ENCODE data around the gene PDLIM5.
"Not testable (repeated sequence)": the region's sequence is repeated elsewhere in the genome, so short reads cannot be mapped to it uniquely, and the experiment has no call there.

Gene PDLIM5

DNA sequence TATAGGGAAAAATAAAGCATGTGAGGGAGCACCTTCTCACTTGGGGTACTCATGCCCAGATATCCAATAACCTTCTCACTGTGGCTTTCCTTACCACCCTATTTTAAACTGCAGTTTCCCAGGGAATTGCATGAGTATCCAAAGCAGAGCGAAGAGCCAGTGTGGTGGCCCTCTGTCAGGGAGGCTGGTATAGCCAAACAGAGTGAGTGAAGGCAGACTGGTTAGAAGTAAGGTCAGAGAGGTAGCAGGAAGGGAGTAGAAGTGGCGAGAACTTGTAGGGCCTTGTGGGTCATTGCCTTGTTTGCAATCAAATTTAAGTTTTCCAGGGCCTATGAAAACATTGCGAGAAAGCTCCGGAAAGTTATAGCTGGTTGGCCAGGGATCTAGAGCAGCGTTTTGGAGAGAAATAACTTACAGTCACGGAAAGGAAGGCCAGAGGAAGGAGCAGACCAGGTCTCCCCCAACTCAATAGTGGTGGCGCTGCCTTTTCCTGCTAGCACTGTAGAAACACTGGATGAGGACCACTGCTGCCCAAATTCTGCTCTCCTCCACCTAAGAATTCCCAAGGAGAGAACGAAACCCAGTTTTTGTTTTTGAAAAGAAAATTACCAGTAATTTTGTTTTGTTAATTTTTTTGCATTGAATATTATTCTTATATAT is 77.2 kb downstream of the PDLIM5 start:
- DNase-seq (ENCODE audit: low spot score), result no peak

DNA sequence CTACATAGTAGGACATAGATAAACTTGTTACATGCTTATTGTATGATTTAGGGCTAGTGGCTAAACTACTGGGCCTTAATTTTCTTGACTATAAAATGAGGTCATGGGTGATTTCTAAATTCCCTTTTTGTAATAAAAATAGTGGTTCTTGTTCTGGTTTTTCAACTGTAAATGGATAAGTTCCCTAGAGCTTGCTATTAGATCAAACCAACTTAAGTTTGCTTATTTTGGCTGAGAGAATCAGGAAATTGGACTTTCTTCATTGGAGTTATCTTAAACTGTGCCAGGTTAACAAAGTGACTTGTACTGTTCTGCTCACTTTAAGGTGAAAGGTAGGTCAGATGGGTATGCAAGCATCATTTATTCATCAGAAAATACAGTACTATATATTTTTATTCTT is 78.3 kb downstream of the PDLIM5 start:
- no peak for DNase-seq (ENCODE audit: low spot score)

DNA sequence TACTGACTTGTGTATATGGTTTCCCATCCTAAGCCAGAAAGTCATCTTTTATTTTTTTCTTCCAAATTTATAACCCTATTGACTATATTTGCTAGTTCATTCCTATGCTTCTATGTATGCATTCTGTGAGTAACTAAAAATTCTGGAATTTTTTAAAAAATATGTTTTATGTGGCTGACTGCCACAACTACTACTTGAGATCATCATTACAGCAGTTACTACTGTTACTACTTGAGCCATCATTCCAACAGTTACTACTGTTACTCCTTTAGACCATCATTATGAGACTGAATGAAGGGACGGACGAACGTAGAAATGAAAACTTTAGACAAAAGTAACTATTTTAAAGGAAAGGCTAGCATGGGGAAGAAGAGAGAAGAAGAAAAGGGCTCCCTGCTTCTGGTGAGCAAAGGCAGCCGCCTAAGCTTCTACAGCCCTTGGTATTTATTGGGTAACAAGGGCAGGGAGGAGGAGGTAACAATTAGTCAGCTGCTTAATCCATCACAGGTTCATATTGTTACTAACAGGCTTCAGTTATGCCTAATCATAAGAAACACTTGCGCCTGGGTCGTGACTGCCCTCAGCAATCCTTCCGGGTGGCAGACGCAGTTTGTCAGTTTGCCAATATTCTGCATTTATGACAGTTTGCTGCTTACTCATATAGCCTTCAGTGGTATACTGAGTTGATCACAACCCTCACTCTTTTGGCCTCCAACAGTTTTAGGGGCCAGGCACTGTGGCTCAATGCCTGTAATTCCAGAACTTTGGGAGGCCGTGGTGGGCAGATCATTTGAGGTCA is 80.4 kb downstream of the PDLIM5 start:
- DNase-seq (ENCODE audit: low spot score), result no peak

DNA sequence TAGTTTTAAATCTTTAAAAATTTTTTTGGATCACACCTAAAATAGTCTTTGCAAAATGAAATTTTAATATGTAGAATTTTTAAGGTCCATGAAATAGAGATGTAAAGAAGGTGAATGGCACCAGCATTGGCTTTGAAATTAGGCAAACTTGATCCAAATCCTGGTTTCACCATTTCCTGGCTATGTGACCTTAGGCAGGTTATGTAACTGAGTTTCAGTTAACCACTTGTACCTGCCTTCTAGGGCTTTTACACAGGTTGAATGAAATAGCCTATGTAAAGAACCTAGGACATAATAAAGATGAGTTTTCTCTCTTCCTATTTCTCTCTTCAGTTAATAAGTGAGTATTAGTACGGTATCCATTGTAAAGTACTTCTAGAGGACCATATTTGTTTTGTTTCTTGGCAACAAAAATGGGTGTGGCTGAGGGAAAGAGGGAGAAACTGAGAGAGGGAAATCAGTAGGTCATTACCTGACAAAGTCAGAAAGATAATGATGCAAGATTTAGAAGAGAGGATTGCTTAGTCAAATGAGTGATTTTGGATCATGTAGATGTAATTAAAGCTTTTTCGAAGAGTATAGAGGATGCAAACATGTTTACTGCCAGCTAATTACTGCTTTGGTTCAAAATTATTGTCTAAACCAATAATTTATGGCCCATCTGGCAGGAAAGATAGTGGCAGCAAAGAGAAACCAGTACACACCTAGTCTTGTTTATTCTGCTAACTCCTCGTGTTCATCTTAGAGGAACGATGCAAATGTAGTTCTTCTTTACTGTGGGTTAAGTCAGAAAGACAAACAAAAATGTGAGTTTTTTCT is 81.9 kb downstream of the PDLIM5 start:
- no peak for DNase-seq (ENCODE audit: low spot score)

DNA sequence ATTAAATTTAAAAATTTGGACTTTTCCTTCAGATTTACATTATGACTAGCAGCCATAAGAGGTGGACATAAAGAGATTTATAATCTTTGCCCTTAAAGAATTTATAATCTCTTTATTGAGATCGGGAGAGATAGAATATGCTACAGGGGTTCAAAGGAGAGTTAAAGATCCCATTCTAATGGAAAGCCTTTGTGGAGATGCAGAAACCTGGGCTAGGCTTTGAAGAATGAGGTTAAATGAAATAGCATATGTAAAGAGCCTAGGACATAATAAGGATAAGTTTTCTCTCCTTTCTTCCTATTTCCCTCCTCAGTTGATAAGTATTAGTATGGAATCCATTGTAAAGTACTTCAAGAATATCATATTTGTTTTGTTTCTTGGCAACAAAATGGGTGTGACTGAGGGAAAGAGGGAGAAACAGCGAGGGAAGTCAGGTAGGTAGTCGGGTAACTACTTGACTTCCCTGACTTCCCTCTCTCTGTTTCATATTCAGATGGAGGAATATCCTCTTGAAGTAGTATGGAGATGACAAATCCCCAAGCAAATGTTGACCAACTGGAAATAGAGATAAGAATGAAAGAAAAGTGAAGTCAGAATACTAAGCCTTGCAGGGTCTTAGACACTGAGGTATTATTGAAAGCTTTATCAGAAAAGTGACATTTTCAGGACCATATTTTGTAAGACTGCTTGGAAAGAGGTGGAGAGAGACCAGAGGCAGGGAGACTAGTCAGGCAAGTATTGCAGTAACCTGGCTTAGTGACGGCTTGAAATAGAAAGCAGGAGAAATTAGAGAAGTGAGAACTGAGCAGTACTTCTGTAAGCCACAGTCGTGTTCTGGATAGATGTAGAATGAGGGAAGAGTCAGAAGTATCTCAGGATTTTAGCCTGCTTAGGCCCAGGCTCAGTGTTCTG is 82.9 kb downstream of the PDLIM5 start:
- DNase-seq (ENCODE audit: low spot score), result no peak

DNA sequence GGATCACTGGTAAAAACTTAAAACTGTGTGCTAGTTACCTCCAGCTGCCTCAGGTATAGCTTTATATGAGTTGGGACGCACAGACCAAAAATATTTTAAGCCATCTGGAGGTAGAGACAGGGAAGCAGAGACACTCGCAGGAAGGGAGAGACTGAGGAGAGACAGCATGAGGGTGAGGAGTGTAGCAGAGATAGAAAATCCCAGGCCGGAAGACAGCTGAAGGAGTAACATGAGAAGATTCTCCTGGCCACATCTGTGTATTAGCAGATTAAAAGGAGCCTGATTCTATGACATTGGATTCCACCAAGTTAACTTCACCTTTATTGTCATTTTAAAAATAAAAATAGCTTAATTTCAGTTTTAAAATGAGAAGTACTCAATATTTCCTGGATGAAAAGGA is 84.3 kb downstream of the PDLIM5 start:
- DNase-seq (ENCODE audit: low spot score), result no peak

DNA sequence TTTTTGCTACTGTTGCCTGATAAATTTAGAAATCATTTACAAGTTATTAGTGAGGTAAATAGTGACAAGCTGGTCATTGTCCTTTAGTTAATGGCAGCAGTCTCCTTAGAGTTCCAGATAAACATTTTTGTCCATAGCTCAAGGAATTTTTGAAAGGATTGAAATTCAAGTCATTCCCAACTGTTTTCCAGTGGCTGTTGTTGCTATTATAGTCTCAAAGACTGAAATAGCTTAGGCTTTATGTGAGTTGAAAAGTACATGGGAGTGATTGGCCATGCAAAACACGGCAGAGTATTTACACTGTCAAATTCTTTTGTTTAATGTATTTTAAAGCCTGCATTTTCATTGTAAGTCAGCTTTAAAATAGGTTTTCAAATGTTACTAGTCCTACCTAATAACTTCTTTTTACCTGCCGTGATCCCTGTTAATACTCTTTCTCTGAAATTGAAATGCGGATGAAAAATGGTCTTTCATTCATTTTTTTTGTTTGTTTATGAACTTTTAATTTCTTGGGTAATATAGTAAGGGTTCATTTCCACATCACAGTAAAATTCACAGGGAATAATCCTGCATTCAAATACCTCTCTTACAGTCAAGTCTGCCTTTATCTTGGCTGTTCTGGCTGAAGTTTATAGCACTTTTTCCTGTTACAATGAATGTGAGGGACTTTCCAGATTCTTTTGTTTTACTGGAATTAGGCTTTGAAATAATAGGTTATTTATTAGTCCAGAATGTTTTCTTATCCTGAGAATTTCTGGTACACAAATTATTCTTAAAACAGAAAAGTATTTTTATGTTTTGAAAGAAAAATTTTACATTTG is 85.1 kb downstream of the PDLIM5 start:
- no peak for DNase-seq (ENCODE audit: low spot score)

DNA sequence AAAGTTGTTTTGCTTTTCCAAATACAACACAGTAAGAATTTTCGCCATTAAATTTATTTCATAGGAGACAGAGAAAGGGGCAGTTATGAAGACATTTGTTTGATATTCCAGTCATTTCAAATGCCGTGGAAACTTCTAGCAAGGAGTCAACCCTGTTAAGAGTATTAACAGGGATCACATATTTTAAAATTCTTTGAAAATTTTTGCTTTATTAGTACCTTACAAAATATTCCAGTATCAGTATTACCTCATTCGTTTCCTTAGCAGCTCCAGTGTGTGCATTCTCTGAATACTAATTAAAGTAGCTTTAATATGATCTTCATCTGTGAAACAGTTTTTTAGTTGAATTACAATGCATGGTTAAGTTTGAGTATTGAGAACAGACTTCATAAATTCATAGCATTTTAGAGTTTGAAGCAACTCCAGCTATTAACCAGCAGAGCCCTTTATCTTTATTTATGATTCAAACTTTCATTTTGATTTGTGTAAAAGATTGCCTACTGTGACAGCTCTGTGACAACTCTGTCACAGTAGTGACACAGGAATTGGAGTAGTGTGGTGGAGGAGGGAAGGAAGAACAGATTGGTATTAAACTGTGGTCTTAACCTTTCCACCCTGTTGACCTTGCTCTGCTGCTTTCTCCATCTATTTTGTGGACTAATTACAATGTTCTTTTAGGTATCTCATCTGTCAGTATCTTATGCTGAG is 86.3 kb downstream of the PDLIM5 start:
- no peak for DNase-seq (ENCODE audit: low spot score)

DNA sequence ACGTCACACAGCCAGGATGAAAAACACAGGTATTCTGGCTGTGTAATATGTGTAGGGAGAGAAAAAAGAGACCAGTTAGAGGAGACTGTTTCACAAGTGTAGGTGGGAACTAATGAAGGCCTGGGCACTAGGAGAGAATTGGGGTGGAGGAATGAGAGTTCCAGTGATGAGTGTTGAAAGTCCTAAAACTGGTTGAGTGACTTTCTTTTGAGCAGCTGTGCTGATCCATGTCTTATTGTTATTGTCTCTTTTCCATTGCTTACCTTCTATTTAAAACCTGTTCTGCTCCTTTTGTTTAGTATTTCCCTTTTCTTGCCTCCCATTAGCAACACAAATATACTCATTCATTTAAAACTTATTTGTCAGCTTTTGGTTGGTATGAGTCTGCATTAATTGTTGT is 88.7 kb downstream of the PDLIM5 start:
- DNase-seq (ENCODE audit: low spot score), result no peak

DNA sequence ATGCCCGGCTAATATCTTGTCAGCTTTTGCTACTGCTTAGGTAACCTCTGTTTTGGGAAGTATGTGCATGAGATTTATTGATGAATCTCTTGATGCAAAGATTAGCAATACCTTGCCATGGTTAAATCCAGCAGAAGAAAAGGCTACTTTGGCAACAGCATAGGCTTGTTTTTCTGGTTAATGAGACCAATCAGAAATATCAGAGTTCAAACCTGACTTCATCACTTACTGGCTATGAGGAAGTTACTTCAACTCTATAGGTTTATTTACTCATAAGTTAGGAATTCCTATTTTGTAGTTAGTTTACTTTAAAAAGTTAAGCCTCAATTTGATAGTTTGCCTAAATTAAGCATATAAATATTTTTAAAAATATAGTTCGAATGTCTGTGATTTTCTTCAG is 93.1 kb downstream of the PDLIM5 start:
- DNase-seq (ENCODE audit: low spot score), result no peak

DNA sequence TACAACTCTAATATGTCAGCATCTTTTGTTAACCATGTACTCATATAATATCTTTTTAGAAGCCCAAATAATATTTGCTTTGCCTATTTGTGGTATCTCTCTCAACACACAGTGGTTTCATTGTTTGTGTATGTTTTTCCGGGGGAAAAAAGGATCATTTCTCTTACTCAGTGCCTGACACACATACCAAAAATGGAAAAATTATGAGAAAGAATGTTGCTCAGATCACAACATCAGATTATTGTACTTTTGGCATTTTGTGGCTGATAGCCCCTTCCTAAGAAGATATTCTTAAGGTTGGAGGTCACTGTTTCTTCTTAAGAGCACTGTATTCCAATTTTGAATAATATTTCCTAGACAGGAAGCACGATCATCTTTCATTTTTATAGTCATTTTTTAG is 93.6 kb downstream of the PDLIM5 start:
- DNase-seq (ENCODE audit: low spot score), result no peak

DNA sequence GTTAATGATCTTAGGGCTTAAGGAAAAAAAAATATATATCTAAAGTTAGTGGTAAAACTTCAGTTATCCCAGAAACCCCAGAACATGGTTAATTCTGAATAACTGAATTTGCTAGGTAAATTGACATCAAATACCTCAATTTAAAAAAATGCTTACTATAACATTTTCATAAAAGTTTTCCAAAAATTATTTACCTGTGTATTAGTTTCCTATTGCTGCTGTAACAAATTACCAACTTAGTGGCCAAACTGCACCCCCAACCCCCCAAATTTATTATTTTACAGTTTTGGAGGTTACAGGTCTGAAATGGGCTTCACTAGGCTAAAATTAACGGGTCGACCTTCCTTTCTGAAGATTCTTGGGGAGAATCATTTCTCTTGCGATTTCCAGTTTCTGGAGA is 95.2 kb downstream of the PDLIM5 start:
- DNase-seq (ENCODE audit: low spot score), result no peak

DNA sequence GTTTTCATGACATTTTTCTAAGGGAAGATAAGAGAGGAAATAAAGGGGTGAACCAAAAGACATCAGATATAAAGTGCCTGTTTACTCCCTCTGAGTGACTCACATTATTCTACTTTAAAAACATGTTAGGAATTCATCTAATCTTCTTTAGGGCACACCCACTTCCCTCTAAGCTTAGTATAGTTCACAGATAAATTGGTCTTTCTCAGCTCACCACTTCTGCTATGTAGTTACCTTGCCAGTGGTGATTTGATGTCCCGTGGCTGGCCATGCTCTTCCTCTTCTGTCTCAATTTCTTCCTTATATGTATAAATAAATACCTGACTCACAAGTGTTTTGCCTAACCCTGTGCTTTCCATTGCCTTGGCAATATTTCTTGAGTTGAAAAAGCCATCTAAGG is 96.8 kb downstream of the PDLIM5 start:
- DNase-seq (ENCODE audit: low spot score), result no peak

DNA sequence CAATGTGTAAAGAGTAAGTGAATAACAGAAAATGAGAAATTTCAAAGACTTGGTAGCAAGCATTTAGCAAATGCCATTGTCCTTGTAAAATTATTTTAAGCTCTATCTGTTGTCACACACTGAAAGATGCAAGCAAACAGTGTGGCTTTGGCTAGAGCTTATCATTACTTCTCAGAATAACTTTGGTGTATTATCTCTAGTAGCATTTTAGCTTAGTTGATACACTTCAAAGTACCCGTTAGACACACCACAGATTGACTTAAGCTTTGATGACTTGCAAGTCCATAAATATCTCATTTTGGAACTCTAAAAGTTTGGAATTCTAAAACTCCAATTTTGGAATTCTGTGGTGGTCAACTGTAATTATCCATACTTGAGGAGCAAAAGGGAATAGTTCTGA is 98.6 kb downstream of the PDLIM5 start:
- DNase-seq (ENCODE audit: low spot score), result no peak

DNA sequence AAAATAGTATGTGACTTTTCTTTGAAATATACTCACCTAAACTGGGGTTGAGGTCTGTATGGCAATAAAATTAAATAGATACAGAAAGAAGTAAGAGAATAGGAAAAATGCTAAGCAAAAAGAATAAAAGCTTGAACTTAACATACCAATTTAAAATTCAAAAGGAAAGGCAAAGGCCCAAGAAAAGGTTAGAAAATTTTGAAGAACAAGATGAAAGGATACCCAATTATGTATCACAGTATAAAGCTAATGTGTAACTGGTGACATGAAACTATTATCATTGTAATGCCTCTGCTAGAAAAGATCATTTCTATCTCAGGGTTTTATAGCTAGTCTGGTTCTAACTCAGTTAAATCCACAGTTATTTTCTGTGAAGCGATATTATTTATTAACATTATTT is 99.1 kb downstream of the PDLIM5 start:
- no peak for DNase-seq (ENCODE audit: low spot score)

DNA sequence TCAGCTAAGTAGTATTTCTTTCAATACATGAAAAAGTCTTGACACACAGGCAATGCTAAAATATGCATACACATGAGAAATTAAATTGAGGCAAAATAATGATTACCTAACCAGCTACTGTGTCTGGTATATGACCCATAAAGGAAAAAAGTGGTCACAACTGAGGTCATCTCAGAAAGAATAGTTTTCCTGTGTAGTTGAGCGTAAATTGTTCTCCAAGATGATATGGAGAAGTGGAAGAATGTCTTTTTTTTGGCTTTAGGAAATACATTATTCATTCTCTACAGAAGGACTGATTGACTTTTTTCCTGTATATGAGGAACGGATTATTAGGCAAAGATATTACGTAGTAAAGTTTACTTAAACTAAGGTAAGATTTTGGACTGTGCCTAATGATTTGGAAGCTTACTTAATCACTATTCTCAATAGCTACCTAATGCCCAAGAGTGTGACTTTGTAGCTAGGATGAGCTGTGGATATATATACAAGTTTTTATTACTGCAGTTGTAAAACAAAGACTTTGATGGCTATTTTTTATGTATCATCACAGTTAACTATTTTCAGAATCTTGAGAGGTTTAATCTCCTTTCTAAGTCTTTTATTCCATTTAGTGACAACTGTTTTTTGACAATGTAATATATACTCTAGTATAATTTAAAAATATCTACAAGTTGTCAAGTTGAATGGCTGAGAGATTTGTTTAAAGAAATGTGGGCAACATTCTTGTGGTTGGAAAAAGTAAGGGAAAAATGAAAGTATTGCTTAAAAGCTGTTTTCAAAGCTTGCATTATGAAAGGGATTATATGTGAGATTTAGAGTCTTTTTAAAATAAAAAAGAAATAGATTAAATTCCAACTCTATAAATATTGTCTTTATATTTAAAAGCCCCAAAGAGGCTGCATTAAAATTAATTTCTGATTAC is 100.2 kb downstream of the PDLIM5 start:
- no peak for DNase-seq (ENCODE audit: low spot score)

DNA sequence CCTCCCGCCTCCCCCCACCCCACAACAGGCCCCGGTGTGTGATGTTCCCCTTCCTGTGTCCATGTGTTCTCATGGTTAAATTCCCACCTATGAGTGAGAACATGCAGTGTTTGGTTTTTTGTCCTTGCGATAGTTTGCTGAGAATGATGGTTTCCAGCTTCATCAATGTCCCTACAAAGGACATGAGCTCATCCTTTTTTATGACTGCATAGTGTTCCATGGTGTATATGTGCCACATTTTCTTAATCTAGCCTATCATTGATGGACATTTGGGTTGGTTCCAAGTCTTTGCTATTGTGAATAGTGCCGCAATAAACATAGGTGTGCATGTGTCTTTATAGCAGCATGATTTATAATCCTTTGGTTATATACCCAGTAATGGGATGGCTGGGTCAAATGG is 104.3 kb downstream of the PDLIM5 start:
- not testable (repeated sequence) for DNase-seq (ENCODE audit: low spot score)

DNA sequence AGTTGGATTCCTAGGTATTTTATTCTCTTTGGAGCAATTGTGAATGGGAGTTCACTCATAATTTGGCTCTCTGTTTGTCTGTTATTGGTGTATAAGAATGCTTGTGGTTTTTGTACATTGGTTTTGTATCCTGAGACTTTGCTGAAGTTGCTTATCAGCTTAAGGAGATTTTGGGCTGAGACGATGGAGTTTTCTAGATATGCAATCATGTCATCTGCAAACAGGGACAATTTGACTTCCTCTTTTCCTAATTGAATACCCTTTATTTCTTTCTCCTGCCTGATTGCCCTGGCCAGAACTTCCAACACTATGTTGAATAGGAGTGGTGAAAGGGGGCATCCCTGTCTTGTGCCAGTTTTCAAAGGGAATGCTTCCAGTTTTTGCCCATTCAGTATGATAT is 105.9 kb downstream of the PDLIM5 start:
- not testable (repeated sequence) for DNase-seq (ENCODE audit: low spot score)

DNA sequence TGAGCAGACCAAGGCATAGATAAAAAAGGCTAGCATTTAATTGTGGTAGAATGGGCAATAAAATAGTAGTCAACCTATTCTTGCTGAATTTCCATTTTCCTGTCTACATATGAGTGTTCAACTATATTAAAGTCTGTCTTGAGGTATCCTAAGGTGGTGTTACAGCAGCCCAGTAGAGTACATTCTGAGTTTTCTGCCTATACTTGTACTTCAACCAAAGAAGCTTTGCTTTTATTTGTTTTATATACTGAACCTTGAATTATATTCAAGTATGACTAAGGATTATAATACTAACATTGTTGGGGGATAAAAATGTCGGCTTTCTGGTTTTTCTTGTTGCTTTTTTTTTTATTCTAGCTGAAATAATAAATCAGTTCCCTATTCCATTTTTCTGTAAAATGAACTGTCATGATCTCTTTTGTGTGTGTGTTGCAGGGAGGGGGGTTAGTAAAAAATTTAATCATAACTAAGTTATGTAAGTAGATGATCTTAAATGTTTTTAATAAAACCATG is 106.7 kb downstream of the PDLIM5 start:
- no peak for DNase-seq (ENCODE audit: low spot score)
